Upper lobe of left lung (tissue), 6 donors: ENCODE data around the gene TBC1D16. TPM values are rescaled to one million over a fixed set of nuclear protein-coding genes. Genes with fewer than 3 reads are reported as not detected.

Experiments used
- ATAC-seq, 2 donors: fragments of 200-7000 bp; cut with Tn5 transposase; one replicate each; pipeline ENCODE4 v1.9.1; 2022; ENCODE audit warnings: mild to moderate bottlenecking in 2 of 2, moderate library complexity in 2 of 2; ENCODE audit not compliant: low FRiP score in 2 of 2
- DNase-seq, 2 donors: peaks; one replicate each; pipeline ENCODE4 v3.0.0-alpha.2; 2019 to 2020
- H3K27ac ChIP-seq, 4 donors: fragments of 200-600 bp; sonication (generic); one replicate each; pipeline ENCODE4 v1.5.1; 2016 to 2019
- H3K27me3 ChIP-seq, 4 donors: fragments of 200-600 bp; sonication (generic); one replicate each; pipeline ENCODE4 v1.5.1; 2017 to 2019
- H3K36me3 ChIP-seq, 4 donors: fragments of 200-600 bp; sonication (generic); one replicate each; pipeline ENCODE4 v1.5.1; 2016 to 2019
- H3K4me1 ChIP-seq, 4 donors: fragments of 200-600 bp; sonication (generic); one replicate each; pipeline ENCODE4 v1.5.1; 2018 to 2019
- H3K4me3 ChIP-seq, 4 donors: fragments of 200-600 bp; sonication (generic); one replicate each; pipeline ENCODE4 v1.5.1; 2017 to 2019; ENCODE audit warnings: mild to moderate bottlenecking in 2 of 4, moderate library complexity in 1 of 4
- H3K9me3 ChIP-seq, 4 donors: fragments of 200-600 bp; sonication (generic); one replicate each; pipeline ENCODE4 v1.5.1; 2018 to 2019
- EP300 ChIP-seq, 4 donors: sonication (generic); formaldehyde crosslinking; IDR thresholded peaks; one replicate each; pipeline ENCODE4 v1.5.1; 2017; ENCODE audit warnings: antibody characterized with exemption in 4 of 4, control low read depth in 2 of 4
- POLR2A ChIP-seq, 4 donors: fragments of 450-650 bp; IDR thresholded peaks; one replicate each; pipeline ENCODE4 v1.5.1; 2016 to 2017; ENCODE audit warnings: antibody characterized with exemption in 4 of 4, mild to moderate bottlenecking in 2 of 4
- POLR2AphosphoS5 ChIP-seq, 2 donors: sonication (generic); formaldehyde crosslinking; IDR thresholded peaks; one replicate each; pipeline ENCODE4 v1.5.1; 2017; ENCODE audit warnings: antibody characterized with exemption in 2 of 2
- WGBS, 2 donors: methylation state at CpG; one replicate each; pipeline ENCODE4 v1.1.5; 2017 to 2018; 5-methylcytosine and 5-hydroxymethylcytosine counted together
- total RNA-seq, 6 donors: library from RNA; depleted of rRNA in 4 of 6; stranded (reverse); fragments of >200 nt in 4 of 6; gene quantifications; one replicate each; pipeline versions ENCODE4 v1.1.0 to v1.2.1, GENCODE V29; 2016 to 2021
- TF ChIP-seq, protein P1 (sequence below), 6 experiments: fragments of 450-650 bp in 4 of 6; fragments of 200-600 bp in 2 of 6; sonication (generic) in 2 of 6; IDR thresholded peaks; one replicate each; pipeline ENCODE4 v1.5.1; 2016 to 2019; ENCODE audit warnings: antibody characterized with exemption in 6 of 6
- donor health status: DM: no; HTN: no; CAD: no; lungs with moderate emphysema.
- donor health status: DM: no; HTN: yes; CAD: no; lungs with severe emphysema.

Gene TBC1D16
- total RNA-seq, 6 donors from 2014 or later = 15.6 to 60.8 (median 24.1) TPM

- DNase-seq (no peak), ATAC-seq (no peak)
- TF ChIP-seq POLR2AphosphoS5 (IDR thresholded peaks at IDR 0.05) (no peak), POLR2A (IDR thresholded peaks at IDR 0.05) (no peak), EP300 (IDR thresholded peaks at IDR 0.05) (no peak)
- TF ChIP-seq, protein P1, sequence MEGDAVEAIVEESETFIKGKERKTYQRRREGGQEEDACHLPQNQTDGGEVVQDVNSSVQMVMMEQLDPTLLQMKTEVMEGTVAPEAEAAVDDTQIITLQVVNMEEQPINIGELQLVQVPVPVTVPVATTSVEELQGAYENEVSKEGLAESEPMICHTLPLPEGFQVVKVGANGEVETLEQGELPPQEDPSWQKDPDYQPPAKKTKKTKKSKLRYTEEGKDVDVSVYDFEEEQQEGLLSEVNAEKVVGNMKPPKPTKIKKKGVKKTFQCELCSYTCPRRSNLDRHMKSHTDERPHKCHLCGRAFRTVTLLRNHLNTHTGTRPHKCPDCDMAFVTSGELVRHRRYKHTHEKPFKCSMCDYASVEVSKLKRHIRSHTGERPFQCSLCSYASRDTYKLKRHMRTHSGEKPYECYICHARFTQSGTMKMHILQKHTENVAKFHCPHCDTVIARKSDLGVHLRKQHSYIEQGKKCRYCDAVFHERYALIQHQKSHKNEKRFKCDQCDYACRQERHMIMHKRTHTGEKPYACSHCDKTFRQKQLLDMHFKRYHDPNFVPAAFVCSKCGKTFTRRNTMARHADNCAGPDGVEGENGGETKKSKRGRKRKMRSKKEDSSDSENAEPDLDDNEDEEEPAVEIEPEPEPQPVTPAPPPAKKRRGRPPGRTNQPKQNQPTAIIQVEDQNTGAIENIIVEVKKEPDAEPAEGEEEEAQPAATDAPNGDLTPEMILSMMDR (IDR thresholded peaks at IDR 0.05) = no peak
- no peaks in the 10 kb centered on the region for H3K9me3 ChIP-seq
- WGBS, 2 donors = 84% methylated on average over 8 to 9 of the region's 10 CpGs
- H3K4me3 ChIP-seq = no peak overlapping the region
- H3K36me3 ChIP-seq = no peaks in the 10 kb centered on the region
- no peaks in the 10 kb centered on the region for H3K27me3 ChIP-seq
- H3K27ac ChIP-seq = no peak overlapping the region
- H3K4me1 ChIP-seq = peaks cover 7 to 36% (median 12%) of the 10 kb centered on the region in 4 donors
Measured at GRCh38 chr17:79984877-79985276, 50.8 kb downstream of the TBC1D16 start.

- no peaks in the 10 kb centered on the region for H3K36me3 ChIP-seq
- DNase-seq = no peak
- TF ChIP-seq POLR2AphosphoS5 (IDR thresholded peaks at IDR 0.05) (no peak), EP300 (IDR thresholded peaks at IDR 0.05) (no peak), POLR2A (IDR thresholded peaks at IDR 0.05) (no peak)
- TF ChIP-seq, protein P1 (IDR thresholded peaks at IDR 0.05) = no peak
- no peaks in the 10 kb centered on the region for H3K27me3 ChIP-seq
- H3K4me3 ChIP-seq = no peak overlapping the region
- no peak for ATAC-seq
- H3K27ac ChIP-seq = no peak overlapping the region
- peaks cover 7 to 36% (median 12%) of the 10 kb centered on the region in 4 donors for H3K4me1 ChIP-seq
- no peaks in the 10 kb centered on the region for H3K9me3 ChIP-seq
- WGBS, 2 donors = 85 to 90% methylated on average over 5 of the region's 5 CpGs
Measured at GRCh38 chr17:79984045-79984840, 51.4 kb downstream of the TBC1D16 start.

GRCh38 chr17:79983456-79983855, 52.2 kb downstream of the TBC1D16 start:
- TF ChIP-seq POLR2A (IDR thresholded peaks at IDR 0.05) (no peak), EP300 (IDR thresholded peaks at IDR 0.05) (no peak), POLR2AphosphoS5 (IDR thresholded peaks at IDR 0.05) (no peak)
- TF ChIP-seq, protein P1 (IDR thresholded peaks at IDR 0.05) = no peak
- DNase-seq (no peak), ATAC-seq (no peak)
- WGBS, 2 donors = 82 to 86% methylated on average over 14 of the region's 14 CpGs
- H3K9me3 ChIP-seq = no peaks in the 10 kb centered on the region
- H3K27me3 ChIP-seq = no peaks in the 10 kb centered on the region
- H3K4me3 ChIP-seq = no peak overlapping the region
- H3K27ac ChIP-seq = no peak overlapping the region
- peaks cover 7 to 31% (median 12%) of the 10 kb centered on the region in 4 donors for H3K4me1 ChIP-seq
- H3K36me3 ChIP-seq = no peaks in the 10 kb centered on the region

- WGBS, 2 donors = 91 to 94% methylated on average over 17 of the region's 17 CpGs
Measured at GRCh38 chr17:79982986-79983385, 52.7 kb downstream of the TBC1D16 start.

More at GRCh38 chr17:79982986-79983385, 52.7 kb downstream of the TBC1D16 start:
- TF ChIP-seq, protein P1 (IDR thresholded peaks at IDR 0.05) = no peak
- no peak for TF ChIP-seq POLR2A (IDR thresholded peaks at IDR 0.05)
- no peak for TF ChIP-seq EP300 (IDR thresholded peaks at IDR 0.05)
- no peak for TF ChIP-seq POLR2AphosphoS5 (IDR thresholded peaks at IDR 0.05)
- Histone ChIP-seq H3K27ac (no peak overlapping the region), H3K4me1 (peaks cover 7 to 27% (median 12%) of the 10 kb centered on the region in 4 donors), H3K36me3 (peaks cover 0 to 3% (median under 1%) of the 10 kb centered on the region in 4 donors), H3K4me3 (no peak overlapping the region), H3K9me3 (no peaks in the 10 kb centered on the region), H3K27me3 (no peaks in the 10 kb centered on the region)
- DNase-seq = no peak
- no peak for ATAC-seq
